HepG2 (cell line): Measurements from ENCODE around the gene CLCN2. TPM values are rescaled to one million over a fixed set of nuclear protein-coding genes. Genes with fewer than 3 reads are reported as not detected.
A peak's percentile ranks its signal among the peaks of the same experiment; 100 is the strongest.

Source experiments
- ATAC-seq: fragments of 200-7000 bp; cut with Tn5 transposase; 3 replicates; pipeline ENCODE4 v1.9.1; 2020; ENCODE audit warnings: mild to moderate bottlenecking, moderate library complexity
- BruUV-seq: library from RNA; stranded (reverse); fragments of 400-500 nt; replicated peaks from 2 replicates; lab custom pipeline; 2021; lab: Mats Ljungman, UMichigan
- CTCF ChIA-PET: fragments of 300-600 bp; formaldehyde crosslinking; extraction: SDS; loops from one replicate; lab custom pipeline; 2021; ENCODE audit warnings: low total read pairs, inconsistent platforms, low intra/inter-chr PET ratio; lab: Yijun Ruan, JAX
- POLR2A ChIA-PET: fragments of 350-600 bp; sonication (Branson Sonifier 250); formaldehyde crosslinking; loops from one replicate; lab custom pipeline; 2020; ENCODE audit warnings: antibody characterized with exemption, inconsistent platforms; lab: Yijun Ruan, JAX
- DNase-seq: peaks from one replicate; pipeline ENCODE4 v3.0.0-alpha.2; 2015; ENCODE audit warnings: low spot score
- FAIRE-seq: peaks from 3 replicates; lab custom pipeline; 2011; peaks lifted over from hg19 to GRCh38; lab: Jason Lieb, UNC
- H2AFZ ChIP-seq: one replicate; pipeline ENCODE4 v1.6.1; 2011; ENCODE audit warnings: low read length, inconsistent platforms
- H3K27ac ChIP-seq: fragments of 300-600 bp; 3 replicates; pipeline ENCODE4 v1.8.0; 2011; ENCODE audit warnings: mixed run types, mild to moderate bottlenecking, mixed read lengths, low read length, inconsistent platforms; ENCODE audit not compliant: insufficient read depth; ENCODE audit errors: extremely low read length
- H3K27me3 ChIP-seq, 2 experiments: fragments of 200-600 bp in 1 of 2; 2 replicates in 1 of 2; 3 replicates in 1 of 2; pipeline versions ENCODE4 v1.6.0 to v1.8.0; 2011; ENCODE audit warnings: low read length in 2 of 2, mild to moderate bottlenecking in 2 of 2, moderate library complexity in 2 of 2, inconsistent platforms in 1 of 2; ENCODE audit not compliant: insufficient read depth in 2 of 2, control insufficient read depth in 1 of 2
- H3K36me3 ChIP-seq, 2 experiments: fragments of 200-600 bp in 1 of 2; replicated peaks in 1 of 2; 2 replicates in 1 of 2; 3 replicates in 1 of 2; pipeline versions ENCODE4 v1.5.1 to v1.8.0; 2011; ENCODE audit warnings: low read length in 2 of 2, inconsistent platforms in 1 of 2; ENCODE audit not compliant: insufficient read depth in 2 of 2, control insufficient read depth in 1 of 2
- H3K4me1 ChIP-seq: 2 replicates; pipeline ENCODE4 v1.5.1; 2012; ENCODE audit warnings: low read length, inconsistent platforms; ENCODE audit not compliant: insufficient read depth
- H3K4me2 ChIP-seq: 2 replicates; pipeline ENCODE4 v1.6.0; 2011; ENCODE audit warnings: low read depth, low read length, inconsistent platforms
- H3K4me3 ChIP-seq, 3 experiments: fragments of 200-600 bp in 1 of 3; sonication (generic), shearing (Covaris generic) in 1 of 3; replicated peaks in 1 of 3; 2 replicates each; pipeline ENCODE4 v1.5.1; 2011 to 2016; ENCODE audit warnings: low read length in 3 of 3, inconsistent platforms in 2 of 3, low read depth in 2 of 3, mild to moderate bottlenecking in 2 of 3, control low read depth in 1 of 3, mixed read lengths in 1 of 3; ENCODE audit not compliant: insufficient read depth in 1 of 3
- H3K79me2 ChIP-seq: one replicate; pipeline ENCODE4 v1.6.1; 2011; ENCODE audit warnings: low read length, inconsistent platforms; ENCODE audit not compliant: insufficient read depth
- H3K9ac ChIP-seq: 2 replicates; pipeline ENCODE4 v1.6.0; 2011; ENCODE audit warnings: mild to moderate bottlenecking, low read depth, low read length, inconsistent platforms; ENCODE audit not compliant: insufficient read depth
- H3K9me3 ChIP-seq: 2 replicates; pipeline ENCODE4 v1.5.1; 2012; ENCODE audit warnings: mild to moderate bottlenecking, low read length
- H4K20me1 ChIP-seq: 2 replicates; pipeline ENCODE4 v1.6.0; 2011; ENCODE audit warnings: inconsistent platforms, mild to moderate bottlenecking, low read length, moderate library complexity; ENCODE audit not compliant: insufficient read depth
- CBX2 ChIP-seq, 2 experiments: fragments of 200-600 bp in 1 of 2; sonication (generic); formaldehyde crosslinking in 1 of 2; IDR thresholded peaks; 2 replicates each; pipeline versions ENCODE4 v1.7.0 to v1.8.1; 2018 to 2022; ENCODE audit warnings: low read depth in 2 of 2, low read length in 1 of 2, mild to moderate bottlenecking in 1 of 2, missing genetic modification reagents in 1 of 2
- DNMT3B ChIP-seq: conservative IDR thresholded peaks from 2 replicates; pipeline ENCODE4 v1.6.1; 2016; ENCODE audit warnings: missing biosample characterization, control low read depth
- MAFK ChIP-seq, 2 experiments: IDR thresholded peaks in 1 of 2; conservative IDR thresholded peaks in 1 of 2; 2 replicates each; pipeline ENCODE4 v1.6.1; 2011; ENCODE audit warnings: improper control_type of control experiment in 2 of 2, low read length in 2 of 2
- MED13 ChIP-seq: sonication (generic); formaldehyde crosslinking; IDR thresholded peaks from 2 replicates; pipeline ENCODE4 v1.5.0; 2020; ENCODE audit warnings: missing genetic modification reagents
- MZF1 ChIP-seq: sonication (generic); formaldehyde crosslinking; IDR thresholded peaks from 2 replicates; pipeline ENCODE4 v1.8.1; 2023; ENCODE audit warnings: mild to moderate bottlenecking, missing genetic modification reagents, borderline replicate concordance
- ZNF282 ChIP-seq: fragments of 450-650 bp; IDR thresholded peaks from 2 replicates; pipeline ENCODE4 v1.6.1; 2018; ENCODE audit not compliant: partially characterized antibody
- ZNF556 ChIP-seq: sonication (generic); formaldehyde crosslinking; IDR thresholded peaks from 2 replicates; pipeline ENCODE4 v1.4.0; 2020; ENCODE audit warnings: mild to moderate bottlenecking, missing genetic modification reagents, borderline replicate concordance
- ZNF883 ChIP-seq: sonication (generic); formaldehyde crosslinking; IDR thresholded peaks from 2 replicates; pipeline ENCODE4 v1.5.1; 2020; ENCODE audit warnings: mild to moderate bottlenecking, missing genetic modification reagents; ENCODE audit errors: not compliant biosample characterization
- ZSCAN29 ChIP-seq: sonication (generic); formaldehyde crosslinking; conservative IDR thresholded peaks from 2 replicates; pipeline ENCODE4 v1.4.0; 2020; ENCODE audit warnings: mild to moderate bottlenecking, missing genetic modification reagents
- WGBS: methylation state at CpG from one replicate; pipeline ENCODE4 v1.1.6; 2017; ENCODE audit warnings: low lambda C conversion rate; 5-methylcytosine and 5-hydroxymethylcytosine counted together
- in situ Hi-C: cut with HindIII; loops from 2 replicates; pipeline ENCODE4 v1.10.0; 2017; ENCODE audit warnings: low pct_unique_long_range_greater_than_20kb; ENCODE audit not compliant: extremely low pct_ligation_motif_present
- intact Hi-C: fragments of 100-400 bp; cut with micrococcal nuclease; formaldehyde crosslinking; loops from one replicate; pipeline ENCODE4 v1.10.0; 2022; ENCODE audit not compliant: unreplicated experiment
- polyA plus RNA-seq, 8 experiments: library from polyadenylated mRNA; depleted of rRNA in 3 of 8; stranded (reverse) in 7 of 8; unstranded in 1 of 8; fragments of >200 nt; fragmentation: Illumina TruSeq in 4 of 8; extraction: Trizol in 4 of 8; gene quantifications; 2 replicates each; pipeline versions ENCODE4 v1.2.1 to v1.2.3, GENCODE V29; 2011 to 2016; ENCODE audit warnings: low read depth in 4 of 8, missing spikeins in 1 of 8, mixed read lengths in 1 of 8; ENCODE audit not compliant: insufficient read depth in 1 of 8
- total RNA-seq, 5 experiments: library from RNA; depleted of rRNA; stranded (reverse); fragments of >200 nt; fragmentation: Illumina TruSeq; extraction: Trizol; gene quantifications; 2 replicates each; pipeline ENCODE4 v1.2.3, GENCODE V29; 2016; ENCODE audit warnings: low read depth in 1 of 5
- TF ChIP-seq, protein P1 (sequence below): sonication (generic); formaldehyde crosslinking; IDR thresholded peaks from 2 replicates; pipeline ENCODE4 v1.4.0; 2020; ENCODE audit warnings: mild to moderate bottlenecking, missing genetic modification reagents
- TF ChIP-seq, protein P2 (sequence below): sonication (generic); formaldehyde crosslinking; IDR thresholded peaks from 2 replicates; pipeline ENCODE4 v1.8.1; 2023; ENCODE audit warnings: mild to moderate bottlenecking, inconsistent platforms, moderate library complexity, missing genetic modification reagents, borderline replicate concordance
- TF ChIP-seq, protein P3 (sequence below): sonication (generic); formaldehyde crosslinking; IDR thresholded peaks from 2 replicates; pipeline ENCODE4 v1.4.0; 2020; ENCODE audit warnings: low read depth, missing genetic modification reagents
- TF ChIP-seq, protein P4 (sequence below): IDR thresholded peaks from 2 replicates; pipeline ENCODE4 v1.6.1; 2016

Gene CLCN2
- total and polyA plus RNA-seq, 2 of the 13 experiments (the other 11 are each of a cell fraction or from before 2014, with no cell fraction given) = 11.4 to 13.5 TPM

DNA sequence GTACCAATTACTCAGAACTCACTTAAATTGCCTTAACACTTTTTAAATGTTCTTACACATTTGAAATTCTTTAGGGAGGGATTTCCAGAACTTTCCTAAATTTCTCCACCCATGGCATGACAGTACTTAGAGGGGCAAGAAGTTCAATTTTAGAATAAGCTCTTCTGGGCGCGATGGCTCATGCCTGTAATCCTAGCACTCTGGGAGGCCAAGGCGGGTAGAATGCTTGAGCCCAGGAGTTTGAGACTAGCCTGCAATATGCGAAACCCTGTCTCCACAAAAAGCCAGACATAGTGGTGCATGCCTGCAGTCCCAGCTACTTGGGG lies 13.4 kb downstream of the CLCN2 start (continued):
- TF ChIP-seq ZNF282 (no peak), ZNF883 (CRISPR knock-in tag) (no peak), ZNF556 (no peak), MZF1 (CRISPR knock-in tag) (no peak), DNMT3B (CRISPR knock-in tag) (no peak), ZSCAN29 (CRISPR knock-in tag) (no peak)
- TF ChIP-seq, protein P1, sequence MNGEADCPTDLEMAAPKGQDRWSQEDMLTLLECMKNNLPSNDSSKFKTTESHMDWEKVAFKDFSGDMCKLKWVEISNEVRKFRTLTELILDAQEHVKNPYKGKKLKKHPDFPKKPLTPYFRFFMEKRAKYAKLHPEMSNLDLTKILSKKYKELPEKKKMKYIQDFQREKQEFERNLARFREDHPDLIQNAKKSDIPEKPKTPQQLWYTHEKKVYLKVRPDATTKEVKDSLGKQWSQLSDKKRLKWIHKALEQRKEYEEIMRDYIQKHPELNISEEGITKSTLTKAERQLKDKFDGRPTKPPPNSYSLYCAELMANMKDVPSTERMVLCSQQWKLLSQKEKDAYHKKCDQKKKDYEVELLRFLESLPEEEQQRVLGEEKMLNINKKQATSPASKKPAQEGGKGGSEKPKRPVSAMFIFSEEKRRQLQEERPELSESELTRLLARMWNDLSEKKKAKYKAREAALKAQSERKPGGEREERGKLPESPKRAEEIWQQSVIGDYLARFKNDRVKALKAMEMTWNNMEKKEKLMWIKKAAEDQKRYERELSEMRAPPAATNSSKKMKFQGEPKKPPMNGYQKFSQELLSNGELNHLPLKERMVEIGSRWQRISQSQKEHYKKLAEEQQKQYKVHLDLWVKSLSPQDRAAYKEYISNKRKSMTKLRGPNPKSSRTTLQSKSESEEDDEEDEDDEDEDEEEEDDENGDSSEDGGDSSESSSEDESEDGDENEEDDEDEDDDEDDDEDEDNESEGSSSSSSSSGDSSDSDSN (CRISPR knock-in tag) = no peak
- TF ChIP-seq, protein P2, sequence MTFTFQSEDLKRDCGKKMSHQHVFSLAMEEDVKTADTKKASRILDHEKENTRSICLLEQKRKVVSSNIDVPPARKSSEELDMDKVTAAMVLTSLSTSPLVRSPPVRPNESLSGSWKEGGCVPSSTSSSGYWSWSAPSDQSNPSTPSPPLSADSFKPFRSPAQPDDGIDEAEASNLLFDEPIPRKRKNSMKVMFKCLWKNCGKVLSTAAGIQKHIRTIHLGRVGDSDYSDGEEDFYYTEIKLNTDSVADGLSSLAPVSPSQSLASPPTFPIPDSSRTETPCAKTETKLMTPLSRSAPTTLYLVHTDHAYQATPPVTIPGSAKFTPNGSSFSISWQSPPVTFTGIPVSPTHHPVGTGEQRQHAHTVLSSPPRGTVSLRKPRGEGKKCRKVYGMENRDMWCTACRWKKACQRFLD (CRISPR knock-in tag) = no peak

DNA sequence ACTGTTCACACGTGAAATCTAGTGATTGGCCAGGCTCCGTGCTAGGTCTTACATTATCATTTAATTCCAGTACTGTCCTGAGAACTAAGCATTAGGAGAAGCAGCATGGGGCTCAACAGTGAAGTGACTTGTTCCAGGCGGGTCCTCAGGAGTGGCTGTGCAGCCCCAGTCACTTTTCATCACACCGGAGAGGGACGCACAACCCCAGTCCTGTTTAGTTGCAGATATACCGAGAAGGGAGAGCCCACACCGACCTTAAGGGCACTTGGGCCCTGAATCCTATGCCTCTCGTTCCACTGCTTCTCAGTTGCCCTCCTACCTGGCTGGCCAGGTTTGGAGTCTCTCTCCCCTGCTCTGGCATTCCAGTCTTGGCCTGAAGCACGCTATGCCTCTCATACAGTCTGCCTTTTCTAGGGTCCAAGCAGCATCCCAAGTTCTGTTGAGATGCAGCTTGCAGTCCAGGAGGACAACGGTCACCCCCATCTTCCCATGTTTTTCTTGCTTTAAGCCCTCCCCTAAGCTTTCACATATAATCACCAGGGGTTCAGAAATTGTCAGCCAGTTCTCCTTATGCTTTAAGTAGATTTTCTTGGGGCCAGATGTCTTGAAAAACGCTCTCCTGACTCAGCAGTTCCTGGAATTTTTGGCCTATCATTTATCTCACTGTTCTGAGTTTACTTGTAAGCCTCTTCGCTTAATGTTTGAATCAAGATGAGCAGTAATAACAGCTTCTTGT lies 13.9 kb downstream of the CLCN2 start:
- 85% methylated on average over 12 of the region's 12 CpGs for WGBS
- DNase-seq (no peak), ATAC-seq (no peak), FAIRE-seq (no peak)
- Histone ChIP-seq H3K36me3 (peaks cover 4 to 16% of the 10 kb centered on the region in 2 experiments; a peak in 3 of 5 replicates), H3K27me3 (no peaks in the 10 kb centered on the region), H3K27ac (no peak overlapping the region), H3K79me2 (no peaks in the 10 kb centered on the region), H3K4me1 (peaks cover 25% of the 10 kb centered on the region), H3K9me3 (no peaks in the 10 kb centered on the region), H3K4me3 (no peak overlapping the region), H4K20me1 (no peaks in the 10 kb centered on the region), H3K4me2 (no peak overlapping the region), H2AFZ (no peak overlapping the region), H3K9ac (no peak overlapping the region)
- intact Hi-C loops = no loop called here
- POLR2A ChIA-PET = no interaction called here
- in situ Hi-C loops = no loop called here
- CTCF ChIA-PET = no interaction called here
- BruUV-seq = no TSS peak
- TF ChIP-seq MAFK (conservative IDR thresholded peaks at IDR 0.05 in 1 of 2, IDR thresholded peaks at IDR 0.05 in 1 of 2; ENCODE audit: low read length in 2 of 2) (peak; percentile 43 to 78), MED13 (CRISPR knock-in tag) (no peak), CBX2 (IDR thresholded peaks at IDR 0.05; ENCODE audit: low read depth, low read length) (no peak), CBX2 (CRISPR knock-in tag; IDR thresholded peaks at IDR 0.05; ENCODE audit: low read depth) (no peak)
- TF ChIP-seq, protein P3, sequence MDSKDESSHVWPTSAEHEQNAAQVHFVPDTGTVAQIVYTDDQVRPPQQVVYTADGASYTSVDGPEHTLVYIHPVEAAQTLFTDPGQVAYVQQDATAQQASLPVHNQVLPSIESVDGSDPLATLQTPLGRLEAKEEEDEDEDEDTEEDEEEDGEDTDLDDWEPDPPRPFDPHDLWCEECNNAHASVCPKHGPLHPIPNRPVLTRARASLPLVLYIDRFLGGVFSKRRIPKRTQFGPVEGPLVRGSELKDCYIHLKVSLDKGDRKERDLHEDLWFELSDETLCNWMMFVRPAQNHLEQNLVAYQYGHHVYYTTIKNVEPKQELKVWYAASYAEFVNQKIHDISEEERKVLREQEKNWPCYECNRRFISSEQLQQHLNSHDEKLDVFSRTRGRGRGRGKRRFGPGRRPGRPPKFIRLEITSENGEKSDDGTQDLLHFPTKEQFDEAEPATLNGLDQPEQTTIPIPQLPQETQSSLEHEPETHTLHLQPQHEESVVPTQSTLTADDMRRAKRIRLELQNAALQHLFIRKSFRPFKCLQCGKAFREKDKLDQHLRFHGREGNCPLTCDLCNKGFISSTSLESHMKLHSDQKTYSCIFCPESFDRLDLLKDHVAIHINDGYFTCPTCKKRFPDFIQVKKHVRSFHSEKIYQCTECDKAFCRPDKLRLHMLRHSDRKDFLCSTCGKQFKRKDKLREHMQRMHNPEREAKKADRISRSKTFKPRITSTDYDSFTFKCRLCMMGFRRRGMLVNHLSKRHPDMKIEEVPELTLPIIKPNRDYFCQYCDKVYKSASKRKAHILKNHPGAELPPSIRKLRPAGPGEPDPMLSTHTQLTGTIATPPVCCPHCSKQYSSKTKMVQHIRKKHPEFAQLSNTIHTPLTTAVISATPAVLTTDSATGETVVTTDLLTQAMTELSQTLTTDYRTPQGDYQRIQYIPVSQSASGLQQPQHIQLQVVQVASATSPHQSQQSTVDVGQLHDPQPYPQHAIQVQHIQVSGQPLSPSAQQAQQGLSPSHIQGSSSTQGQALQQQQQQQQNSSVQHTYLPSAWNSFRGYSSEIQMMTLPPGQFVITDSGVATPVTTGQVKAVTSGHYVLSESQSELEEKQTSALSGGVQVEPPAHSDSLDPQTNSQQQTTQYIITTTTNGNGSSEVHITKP (CRISPR knock-in tag) = no peak
- TF ChIP-seq, protein P4, sequence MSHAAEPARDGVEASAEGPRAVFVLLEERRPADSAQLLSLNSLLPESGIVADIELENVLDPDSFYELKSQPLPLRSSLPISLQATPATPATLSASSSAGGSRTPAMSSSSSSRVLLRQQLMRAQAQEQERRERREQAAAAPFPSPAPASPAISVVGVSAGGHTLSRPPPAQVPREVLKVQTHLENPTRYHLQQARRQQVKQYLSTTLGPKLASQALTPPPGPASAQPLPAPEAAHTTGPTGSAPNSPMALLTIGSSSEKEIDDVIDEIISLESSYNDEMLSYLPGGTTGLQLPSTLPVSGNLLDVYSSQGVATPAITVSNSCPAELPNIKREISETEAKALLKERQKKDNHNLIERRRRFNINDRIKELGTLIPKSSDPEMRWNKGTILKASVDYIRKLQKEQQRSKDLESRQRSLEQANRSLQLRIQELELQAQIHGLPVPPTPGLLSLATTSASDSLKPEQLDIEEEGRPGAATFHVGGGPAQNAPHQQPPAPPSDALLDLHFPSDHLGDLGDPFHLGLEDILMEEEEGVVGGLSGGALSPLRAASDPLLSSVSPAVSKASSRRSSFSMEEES (CRISPR knock-in tag) = no peak
